VCaP (cell line): Measurements from ENCODE around the gene PRICKLE2.

Experiments
- H3K27ac ChIP-seq: fragments of 450-650 bp; 2 replicates; pipeline ENCODE4 v1.5.1; 2017
- TF ChIP-seq, protein P1 (sequence below): fragments of 450-650 bp; conservative IDR thresholded peaks from 2 replicates; pipeline ENCODE4 v1.5.1; 2017; ENCODE audit warnings: mild to moderate bottlenecking, moderate library complexity

Gene PRICKLE2

DNA sequence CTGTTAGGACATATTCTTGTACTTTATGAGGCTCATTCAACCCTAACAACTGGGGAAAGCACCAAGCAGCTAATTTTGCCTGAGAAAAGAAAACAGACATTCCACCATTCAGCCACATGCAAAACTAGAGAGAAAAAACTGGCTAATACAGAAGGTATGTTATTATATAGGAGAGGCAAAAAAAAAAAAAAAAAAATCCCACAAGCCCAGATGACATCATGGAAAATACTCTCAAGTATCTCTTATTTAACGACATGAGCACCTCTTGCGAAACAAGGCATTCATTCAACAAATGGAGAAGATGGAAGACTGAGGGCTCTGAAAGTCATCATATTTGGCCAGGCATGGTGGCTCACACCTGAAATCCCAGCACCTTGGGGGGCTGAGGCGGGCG lies 61.5 kb downstream of the PRICKLE2 start:
- TF ChIP-seq, protein P1, sequence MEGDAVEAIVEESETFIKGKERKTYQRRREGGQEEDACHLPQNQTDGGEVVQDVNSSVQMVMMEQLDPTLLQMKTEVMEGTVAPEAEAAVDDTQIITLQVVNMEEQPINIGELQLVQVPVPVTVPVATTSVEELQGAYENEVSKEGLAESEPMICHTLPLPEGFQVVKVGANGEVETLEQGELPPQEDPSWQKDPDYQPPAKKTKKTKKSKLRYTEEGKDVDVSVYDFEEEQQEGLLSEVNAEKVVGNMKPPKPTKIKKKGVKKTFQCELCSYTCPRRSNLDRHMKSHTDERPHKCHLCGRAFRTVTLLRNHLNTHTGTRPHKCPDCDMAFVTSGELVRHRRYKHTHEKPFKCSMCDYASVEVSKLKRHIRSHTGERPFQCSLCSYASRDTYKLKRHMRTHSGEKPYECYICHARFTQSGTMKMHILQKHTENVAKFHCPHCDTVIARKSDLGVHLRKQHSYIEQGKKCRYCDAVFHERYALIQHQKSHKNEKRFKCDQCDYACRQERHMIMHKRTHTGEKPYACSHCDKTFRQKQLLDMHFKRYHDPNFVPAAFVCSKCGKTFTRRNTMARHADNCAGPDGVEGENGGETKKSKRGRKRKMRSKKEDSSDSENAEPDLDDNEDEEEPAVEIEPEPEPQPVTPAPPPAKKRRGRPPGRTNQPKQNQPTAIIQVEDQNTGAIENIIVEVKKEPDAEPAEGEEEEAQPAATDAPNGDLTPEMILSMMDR, result no peak
- no peak overlapping the region for H3K27ac ChIP-seq

DNA sequence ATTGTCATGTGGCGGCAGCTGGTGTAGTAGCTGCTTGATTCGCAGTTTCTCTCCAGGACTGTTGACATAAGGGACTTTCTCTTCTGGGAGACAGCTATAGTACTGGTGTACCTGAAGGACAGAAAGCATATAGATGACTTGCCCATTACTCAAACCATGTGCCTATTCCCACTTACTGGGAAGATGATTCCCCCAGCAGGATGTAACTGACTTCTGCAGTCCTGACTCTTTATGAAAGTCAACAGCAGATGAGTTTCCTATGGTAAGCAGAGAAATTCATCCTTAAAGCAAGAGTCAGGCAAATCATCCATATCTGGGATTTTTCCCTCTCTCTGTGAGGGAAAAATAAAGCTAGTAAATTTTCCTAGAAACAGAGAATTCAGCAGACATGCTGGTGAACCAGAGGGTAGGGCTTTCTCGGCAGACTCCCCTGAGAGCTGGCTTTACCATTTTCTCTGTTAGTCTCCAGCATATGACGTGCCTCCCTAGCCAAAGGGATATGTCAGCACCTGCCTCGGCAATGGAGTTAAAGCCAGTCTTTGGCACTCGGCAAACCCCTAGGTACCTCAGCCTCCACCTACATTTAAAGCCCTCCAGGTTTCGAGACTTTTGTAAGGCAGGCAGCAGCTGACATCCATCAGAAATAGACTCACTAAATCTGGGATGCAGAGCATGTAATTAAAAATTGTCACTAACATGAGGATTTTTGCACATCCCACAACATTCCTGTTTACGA lies 62.1 kb downstream of the PRICKLE2 start:
- TF ChIP-seq, protein P1, result no peak
- no peak overlapping the region; the same call in 1 of the 2 replicates for H3K27ac ChIP-seq

DNA sequence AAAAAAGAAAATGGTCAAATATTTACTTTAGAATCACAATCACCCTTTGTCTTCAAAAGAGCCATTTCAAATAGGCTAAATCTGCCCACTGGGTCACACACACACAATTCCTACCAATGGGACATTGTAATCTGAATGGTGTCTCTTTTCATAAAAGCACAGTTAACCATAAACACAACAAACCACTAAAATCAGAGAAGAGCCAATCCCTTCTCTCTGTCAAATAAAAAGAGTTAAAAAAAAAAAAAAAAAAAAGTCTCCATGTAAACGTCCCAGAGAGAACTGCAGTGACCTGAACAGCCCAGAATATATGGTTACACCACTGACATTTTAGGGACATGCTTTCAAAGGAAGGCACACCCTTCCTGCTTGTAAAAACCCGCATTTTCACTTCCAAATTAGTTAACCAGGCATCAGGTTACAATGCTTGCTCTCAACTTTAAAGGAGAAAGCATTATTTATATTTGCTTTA lies 63.7 kb downstream of the PRICKLE2 start:
- TF ChIP-seq, protein P1, result no peak
- peak overlapping the region; percentile 67 for H3K27ac ChIP-seq

DNA sequence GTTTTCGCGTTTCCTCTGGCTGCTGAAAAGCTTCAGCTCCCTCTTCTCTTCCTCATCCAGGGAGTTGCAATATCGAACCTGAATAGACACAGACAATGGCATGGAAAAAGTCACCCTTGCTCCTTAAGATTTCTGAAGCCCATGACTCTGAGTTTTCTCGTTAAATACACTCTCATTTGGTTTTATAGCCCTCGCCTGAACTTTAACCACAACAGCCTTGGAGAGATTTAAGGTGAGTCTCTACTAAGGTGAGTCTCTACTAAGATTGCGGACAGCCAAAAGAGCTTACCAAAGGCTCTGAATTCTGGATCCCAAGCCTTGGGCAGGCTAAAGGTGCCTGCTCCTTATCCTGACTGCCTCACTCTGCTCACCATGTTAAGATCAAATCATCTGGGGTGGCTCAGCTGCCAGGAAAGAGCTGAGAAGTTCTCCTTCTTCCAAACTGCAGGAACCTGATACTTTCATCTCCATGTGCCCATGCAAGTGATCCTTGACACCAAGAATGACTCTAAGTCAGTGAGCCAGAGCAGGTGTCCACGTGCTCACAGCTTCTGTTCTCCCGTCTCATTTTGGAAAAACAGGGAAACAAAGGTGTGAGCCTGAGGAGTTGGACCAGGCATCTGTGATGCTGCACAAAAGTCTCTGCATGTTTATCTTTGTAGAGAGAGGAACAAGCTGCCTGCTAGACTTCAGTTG lies 65.1 kb downstream of the PRICKLE2 start:
- H3K27ac ChIP-seq, result no peak overlapping the region
- TF ChIP-seq, protein P1, result no peak

DNA sequence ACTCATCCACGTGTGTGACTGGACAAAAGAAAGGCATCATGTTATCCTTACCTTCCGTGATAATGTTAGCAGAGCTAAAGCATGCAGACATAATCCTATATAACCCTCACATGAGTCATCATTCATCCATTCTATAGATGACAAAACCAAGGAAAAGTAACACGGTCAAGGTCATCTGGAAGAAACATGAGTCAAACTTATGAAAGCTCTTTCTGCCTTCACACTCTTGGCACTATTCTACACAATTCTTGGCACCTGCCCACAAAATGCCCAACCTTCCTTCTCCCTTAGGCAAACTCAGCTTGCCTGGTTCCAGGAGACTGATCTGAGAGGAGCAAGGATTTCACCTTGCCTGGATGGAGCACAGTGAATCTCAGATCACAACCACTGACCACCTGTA lies 66.9 kb downstream of the PRICKLE2 start:
- peak overlapping the region; percentile 91 for H3K27ac ChIP-seq
- TF ChIP-seq, protein P1, result no peak

DNA sequence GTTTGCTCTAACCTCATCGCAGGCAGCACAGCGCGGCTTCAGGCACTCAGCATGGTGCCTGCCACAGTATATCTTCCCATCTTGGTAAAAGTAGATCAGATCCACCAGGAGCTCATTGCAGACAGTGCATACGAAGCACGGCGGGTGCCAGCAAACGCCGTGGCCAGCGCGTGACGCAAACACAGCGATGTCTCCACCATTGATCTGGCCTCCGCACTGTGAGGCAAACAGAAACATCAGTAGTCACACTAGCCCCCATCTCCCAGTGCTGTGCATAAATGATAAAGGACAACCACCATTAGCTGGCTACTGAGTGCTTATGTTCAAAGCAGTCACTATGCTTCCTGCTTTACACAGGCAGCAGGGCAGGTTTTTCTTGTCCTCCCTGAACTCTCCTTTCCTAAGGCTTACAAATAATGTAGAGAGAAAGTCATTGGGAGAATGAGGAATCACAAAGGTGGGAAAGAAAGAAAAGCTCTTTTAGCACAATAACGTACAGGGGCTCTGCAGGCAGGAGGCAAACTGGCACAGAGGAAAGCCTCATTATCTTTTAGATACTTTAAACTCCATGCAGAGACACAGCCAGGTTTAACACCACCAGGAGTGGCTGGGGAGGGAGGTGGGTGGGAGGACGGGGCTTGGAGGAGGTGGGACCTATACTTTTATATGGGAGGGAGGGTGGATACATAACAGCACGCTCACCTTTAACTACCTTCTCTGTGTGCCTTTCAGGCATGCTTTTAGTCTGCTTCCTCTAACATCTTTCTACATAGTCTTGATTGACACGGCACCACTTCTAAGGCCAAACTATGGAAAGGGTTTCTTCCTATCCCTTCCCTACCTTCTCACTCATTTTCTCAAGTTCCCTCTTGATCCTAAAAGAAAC lies 67.9 kb downstream of the PRICKLE2 start:
- H3K27ac ChIP-seq, result peak overlapping the region; percentile 91
- TF ChIP-seq, protein P1, result no peak

DNA sequence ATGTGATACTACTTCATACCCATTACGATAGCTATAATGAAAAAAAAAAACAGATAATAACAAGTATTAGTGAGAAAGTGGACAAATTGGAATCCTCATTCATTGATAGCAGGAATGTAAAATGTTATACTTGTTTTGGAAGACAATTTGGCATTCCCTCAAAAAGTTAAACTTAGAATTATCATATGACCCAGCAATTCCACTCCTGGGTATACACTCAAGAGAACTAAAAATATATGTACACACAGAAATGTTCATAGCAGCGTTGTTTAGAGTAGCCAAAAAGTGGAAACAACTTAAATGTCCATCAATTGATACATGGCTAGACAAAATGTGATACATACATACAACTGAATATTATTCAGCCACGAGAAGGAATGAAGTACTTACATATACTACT lies 69.9 kb downstream of the PRICKLE2 start:
- TF ChIP-seq, protein P1, result no peak
- H3K27ac ChIP-seq, result no peak overlapping the region
